Endothelial cell of umbilical vein (primary cell): ENCODE results near the gene GSTO2. TPM values are rescaled to one million over a fixed set of nuclear protein-coding genes. Genes with fewer than 3 reads are reported as not detected.

Experiments
- BruUV-seq: library from RNA; stranded (reverse); fragments of 400-500 nt; replicated peaks from 2 replicates; lab custom pipeline; 2021; lab: Mats Ljungman, UMichigan
- CTCF ChIA-PET: fragments of 300-600, 350-600 bp; sonication (Branson Sonifier 250); formaldehyde crosslinking; loops from one replicate; lab custom pipeline; 2021; ENCODE audit warnings: antibody characterized with exemption, inconsistent platforms; lab: Charles Lee
- POLR2A ChIA-PET: fragments of 300-600, 350-600 bp; sonication (Branson Sonifier 250); formaldehyde crosslinking; loops from one replicate; lab custom pipeline; 2021; ENCODE audit warnings: antibody characterized with exemption, inconsistent platforms; lab: Charles Lee
- DNase-seq: peaks from one replicate; pipeline ENCODE4 v3.0.0-alpha.2; 2011; ENCODE audit warnings: low read depth, low spot score
- FAIRE-seq: peaks from 2 replicates; lab custom pipeline; 2011; peaks lifted over from hg19 to GRCh38; lab: Jason Lieb, UNC
- H2AFZ ChIP-seq: 2 replicates; pipeline ENCODE4 v1.6.0; 2012; ENCODE audit warnings: low read depth, low read length, control low read depth, inconsistent platforms
- H3K27ac ChIP-seq: 2 replicates; pipeline ENCODE4 v1.5.1; 2011; ENCODE audit warnings: low read depth, mild to moderate bottlenecking, control low read depth, low read length, moderate library complexity; ENCODE audit not compliant: insufficient read depth
- H3K27me3 ChIP-seq, 2 experiments: 2 replicates each; pipeline versions ENCODE4 v1.6.0 to v1.6.1; 2011; ENCODE audit warnings: low read length in 2 of 2, mixed read lengths in 1 of 2; ENCODE audit not compliant: control insufficient read depth in 2 of 2, insufficient read depth in 2 of 2
- H3K36me3 ChIP-seq, 2 experiments: 2 replicates in 1 of 2; 3 replicates in 1 of 2; pipeline ENCODE4 v1.5.1; 2011; ENCODE audit warnings: low read length in 2 of 2, mild to moderate bottlenecking in 1 of 2, moderate library complexity in 1 of 2; ENCODE audit not compliant: control insufficient read depth in 2 of 2, insufficient read depth in 2 of 2; ENCODE audit errors: extremely low read depth in 1 of 2
- H3K4me1 ChIP-seq: 3 replicates; pipeline ENCODE4 v1.5.1; 2011; ENCODE audit warnings: mild to moderate bottlenecking, low read length; ENCODE audit not compliant: control insufficient read depth, insufficient read depth; ENCODE audit errors: extremely low read depth
- H3K4me2 ChIP-seq: 2 replicates; pipeline ENCODE4 v1.6.1; 2011; ENCODE audit warnings: low read length, control low read depth, mixed read lengths; ENCODE audit not compliant: insufficient read depth
- H3K4me3 ChIP-seq, 3 experiments: fragments of 200-600 bp in 1 of 3; sonication (generic), shearing (Covaris generic) in 1 of 3; replicated peaks in 1 of 3; 2 replicates each; pipeline ENCODE4 v1.5.1; 2011 to 2016; ENCODE audit warnings: control low read depth in 3 of 3, low read length in 3 of 3, mild to moderate bottlenecking in 2 of 3, inconsistent platforms in 1 of 3, low read depth in 1 of 3, moderate library complexity in 1 of 3; ENCODE audit not compliant: insufficient read depth in 1 of 3
- H3K79me2 ChIP-seq: 2 replicates; pipeline ENCODE4 v1.6.0; 2012; ENCODE audit warnings: low read length, inconsistent platforms; ENCODE audit not compliant: control insufficient read depth, insufficient read depth
- H3K9ac ChIP-seq: replicated peaks from 2 replicates; pipeline ENCODE3; 2011; ENCODE audit warnings: low read length, control low read depth; ENCODE audit not compliant: insufficient read depth; ENCODE audit errors: extremely low read depth
- H3K9me1 ChIP-seq: replicated peaks from 3 replicates; pipeline ENCODE4 v1.6.0; 2011; ENCODE audit warnings: mild to moderate bottlenecking, low read length; ENCODE audit not compliant: control insufficient read depth, insufficient read depth; ENCODE audit errors: extremely low read depth
- H3K9me3 ChIP-seq: replicated peaks from 2 replicates; pipeline ENCODE4 v1.5.1; 2012; ENCODE audit warnings: low read length, inconsistent platforms; ENCODE audit not compliant: control insufficient read depth, insufficient read depth
- H4K20me1 ChIP-seq: replicated peaks from 2 replicates; pipeline ENCODE3; 2011; ENCODE audit warnings: mild to moderate bottlenecking, low read length; ENCODE audit not compliant: control insufficient read depth, insufficient read depth; ENCODE audit errors: extremely low read depth
- EZH2 ChIP-seq: IDR thresholded peaks from 2 replicates; pipeline ENCODE4 v1.6.1; 2012; ENCODE audit warnings: borderline replicate concordance, low read depth, mild to moderate bottlenecking, moderate library complexity, low read length, inconsistent platforms; ENCODE audit not compliant: severe bottlenecking
- FOS ChIP-seq: IDR thresholded peaks from 2 replicates; pipeline ENCODE4 v1.6.1; 2011; ENCODE audit warnings: mild to moderate bottlenecking, low read length, moderate library complexity, borderline replicate concordance; ENCODE audit not compliant: insufficient read depth
- GATA2 ChIP-seq: IDR thresholded peaks from 2 replicates; pipeline ENCODE4 v1.7.0; 2011; ENCODE audit warnings: low read depth, mild to moderate bottlenecking, moderate library complexity, mixed read lengths, low read length; ENCODE audit not compliant: insufficient read length, insufficient read depth
- JUN ChIP-seq: IDR thresholded peaks from 2 replicates; pipeline ENCODE4 v1.6.1; 2011; ENCODE audit warnings: borderline replicate concordance, low read depth; ENCODE audit not compliant: insufficient read length, insufficient read depth
- MYC ChIP-seq: IDR thresholded peaks from one replicate; pipeline ENCODE4 v1.6.1; 2011; ENCODE audit warnings: mild to moderate bottlenecking, low read depth, low read length
- POLR2A ChIP-seq: IDR thresholded peaks from 2 replicates; pipeline ENCODE4 v1.6.1; 2012; ENCODE audit warnings: low read depth, mild to moderate bottlenecking, control low read depth, low read length
- POLR2AphosphoS5 ChIP-seq: IDR thresholded peaks from 2 replicates; pipeline ENCODE4 v1.6.1; 2012; ENCODE audit warnings: low read depth, mild to moderate bottlenecking, control low read depth, low read length, moderate library complexity; ENCODE audit not compliant: insufficient read depth
- dilution Hi-C: fragments of 300-500 bp; cut with MboI; formaldehyde crosslinking; loops from one replicate; pipeline ENCODE4 v1.15.0; 2019; ENCODE audit warnings: low sequenced_read_pairs; ENCODE audit not compliant: extremely low pct_ligation_motif_present
- intact Hi-C: fragments of 100-400 bp; cut with micrococcal nuclease; formaldehyde crosslinking; loops from one replicate; pipeline ENCODE4 v1.10.0; 2022
- polyA plus RNA-seq, 4 experiments: library from polyadenylated mRNA; depleted of rRNA in 3 of 4; stranded (reverse) in 3 of 4; unstranded in 1 of 4; fragments of >200 nt; gene quantifications; 2 replicates each; pipeline versions ENCODE4 v1.2.1 to v1.2.3, GENCODE V29; 2011 to 2012; ENCODE audit warnings: missing spikeins in 1 of 4
- total RNA-seq: library from RNA; stranded (reverse); gene quantifications from 2 replicates; pipeline ENCODE4 v1.2.3, GENCODE V29; 2021
- TF ChIP-seq, protein P1 (sequence below), 2 donors: IDR thresholded peaks; 1 replicate in 1 of 2; 2 replicates in 1 of 2; pipeline ENCODE4 v1.5.1; 2011; ENCODE audit warnings: low read length in 2 of 2, mild to moderate bottlenecking in 2 of 2, moderate library complexity in 2 of 2, control low read depth in 1 of 2, inconsistent platforms in 1 of 2, low read depth in 1 of 2; ENCODE audit not compliant: insufficient read depth in 1 of 2; ENCODE audit errors: extremely low read depth in 1 of 2
- TF ChIP-seq, protein P2 (sequence below): IDR thresholded peaks from 2 replicates; pipeline ENCODE4 v1.6.1; 2011; ENCODE audit not compliant: insufficient read depth, insufficient read length

GSTO2 gene
- total and polyA plus RNA-seq, 2 donors (not counting 3 experiments of a cell fraction or from before 2014, with no cell fraction given), result 0.84 to 1.4 TPM

DNA sequence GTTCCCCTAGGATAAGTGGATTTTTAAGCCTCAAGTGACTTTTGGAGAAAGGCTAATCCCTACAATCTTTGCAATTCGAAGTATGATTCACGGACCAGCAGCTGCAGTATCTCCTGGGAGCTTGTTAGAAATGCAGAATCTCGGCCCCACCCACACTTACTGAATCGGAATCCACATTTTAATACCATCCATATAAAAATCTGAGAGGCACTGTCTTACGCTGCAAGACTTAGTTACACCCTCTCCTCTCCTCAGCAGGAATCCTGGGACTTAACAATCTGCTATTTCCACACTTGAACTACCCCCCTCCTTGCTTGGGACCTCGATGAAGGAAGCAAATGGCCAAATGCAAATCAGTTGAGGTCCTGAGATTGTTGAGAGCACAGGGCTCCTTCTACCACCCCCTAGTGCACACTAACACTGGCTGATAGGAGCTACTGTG is 48.3 kb downstream of the GSTO2 start:
- H2AFZ ChIP-seq, result no peak overlapping the region
- intact Hi-C loops, result no loop called here
- dilution Hi-C loops, result no loop called here
- H3K4me3 ChIP-seq, result no peak overlapping the region
- peaks cover 13 to 27% of the 10 kb centered on the region in 2 experiments for H3K36me3 ChIP-seq
- no peak for FAIRE-seq
- no peak for DNase-seq
- H3K27me3 ChIP-seq, result no peaks in the 10 kb centered on the region
- H3K9ac ChIP-seq, result no peak overlapping the region
- no peaks in the 10 kb centered on the region for H3K9me1 ChIP-seq
- peaks cover 8% of the 10 kb centered on the region for H3K4me1 ChIP-seq
- POLR2A ChIA-PET, result no interaction called here
- peaks cover 100% of the 10 kb centered on the region for H3K79me2 ChIP-seq
- TF ChIP-seq GATA2 (no peak), JUN (no peak), FOS (no peak), POLR2A (no peak), POLR2AphosphoS5 (no peak), MYC (no peak), EZH2 (no peak)
- TF ChIP-seq, protein P1, sequence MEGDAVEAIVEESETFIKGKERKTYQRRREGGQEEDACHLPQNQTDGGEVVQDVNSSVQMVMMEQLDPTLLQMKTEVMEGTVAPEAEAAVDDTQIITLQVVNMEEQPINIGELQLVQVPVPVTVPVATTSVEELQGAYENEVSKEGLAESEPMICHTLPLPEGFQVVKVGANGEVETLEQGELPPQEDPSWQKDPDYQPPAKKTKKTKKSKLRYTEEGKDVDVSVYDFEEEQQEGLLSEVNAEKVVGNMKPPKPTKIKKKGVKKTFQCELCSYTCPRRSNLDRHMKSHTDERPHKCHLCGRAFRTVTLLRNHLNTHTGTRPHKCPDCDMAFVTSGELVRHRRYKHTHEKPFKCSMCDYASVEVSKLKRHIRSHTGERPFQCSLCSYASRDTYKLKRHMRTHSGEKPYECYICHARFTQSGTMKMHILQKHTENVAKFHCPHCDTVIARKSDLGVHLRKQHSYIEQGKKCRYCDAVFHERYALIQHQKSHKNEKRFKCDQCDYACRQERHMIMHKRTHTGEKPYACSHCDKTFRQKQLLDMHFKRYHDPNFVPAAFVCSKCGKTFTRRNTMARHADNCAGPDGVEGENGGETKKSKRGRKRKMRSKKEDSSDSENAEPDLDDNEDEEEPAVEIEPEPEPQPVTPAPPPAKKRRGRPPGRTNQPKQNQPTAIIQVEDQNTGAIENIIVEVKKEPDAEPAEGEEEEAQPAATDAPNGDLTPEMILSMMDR (IDR thresholded peaks at IDR 0.05; ENCODE audit: extremely low read depth in 1 of 2, insufficient read depth in 1 of 2, low read depth in 1 of 2, low read length in 2 of 2), result no peak
- TF ChIP-seq, protein P2, sequence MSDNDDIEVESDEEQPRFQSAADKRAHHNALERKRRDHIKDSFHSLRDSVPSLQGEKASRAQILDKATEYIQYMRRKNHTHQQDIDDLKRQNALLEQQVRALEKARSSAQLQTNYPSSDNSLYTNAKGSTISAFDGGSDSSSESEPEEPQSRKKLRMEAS, result no peak
- H3K4me2 ChIP-seq, result no peak overlapping the region
- H3K9me3 ChIP-seq, result no peaks in the 10 kb centered on the region
- CTCF ChIA-PET, result interaction anchor here (1.6 kb wide), 1 partner anchor 12 kb away, joined by 5 read pairs; no protein-coding TSS in a partner anchor
- no peak overlapping the region for H3K27ac ChIP-seq
- peaks cover 5% of the 10 kb centered on the region for H4K20me1 ChIP-seq
- no TSS peak for BruUV-seq
